SK-N-SH treated with all-trans-retinoic acid at 6 μM for 48 hours (cell line): ENCODE data around the gene MAPK6.
A peak's percentile ranks its signal among the peaks of the same experiment; 100 is the strongest.

Experiments
- ATAC-seq: fragments of 200-7000 bp; cut with Tn5 transposase; 3 replicates; pipeline ENCODE4 v1.9.1; 2020; ENCODE audit warnings: mild to moderate bottlenecking, moderate library complexity
- ARNTL ChIP-seq: fragments of 450-650 bp; formaldehyde crosslinking; IDR thresholded peaks from 2 replicates; pipeline ENCODE4 v1.5.0; 2020; ENCODE audit warnings: low read depth, mild to moderate bottlenecking, moderate library complexity, borderline replicate concordance
- CREB5 ChIP-seq: fragments of 250-450 bp; sonication (Bioruptor Pico); IDR thresholded peaks from 2 replicates; pipeline ENCODE4 v1.5.1; 2020; ENCODE audit warnings: low read depth, mild to moderate bottlenecking, moderate library complexity
- ESRRG ChIP-seq: fragments of 250-450 bp; sonication (Bioruptor Pico); IDR thresholded peaks from 2 replicates; pipeline ENCODE4 v1.6.1; 2021; ENCODE audit warnings: mild to moderate bottlenecking
- GLIS3 ChIP-seq: fragments of 250-450 bp; sonication (Bioruptor Pico); IDR thresholded peaks from 2 replicates; pipeline ENCODE4 v1.5.0; 2020; ENCODE audit warnings: mild to moderate bottlenecking, moderate library complexity
- ISL1 ChIP-seq: fragments of 250-450 bp; sonication (Bioruptor Pico); IDR thresholded peaks from 2 replicates; pipeline ENCODE4 v2.1.2; 2022; ENCODE audit warnings: mild to moderate bottlenecking, moderate library complexity
- OSR1 ChIP-seq: fragments of 250-450 bp; sonication (Bioruptor Pico); IDR thresholded peaks from 2 replicates; pipeline ENCODE4 v1.8.0; 2022; ENCODE audit warnings: moderate library complexity, mild to moderate bottlenecking, inconsistent platforms
- POU6F1 ChIP-seq: fragments of 250-450 bp; sonication (Bioruptor Pico); IDR thresholded peaks from 2 replicates; pipeline ENCODE4 v1.8.0; 2021; ENCODE audit warnings: low read depth, mild to moderate bottlenecking, moderate library complexity, borderline replicate concordance
- PPARA ChIP-seq: fragments of 250-450 bp; sonication (Bioruptor Pico); IDR thresholded peaks from 2 replicates; pipeline ENCODE4 v1.5.0; 2020; ENCODE audit warnings: mild to moderate bottlenecking, borderline replicate concordance
- RARB ChIP-seq: fragments of 250-450 bp; sonication (Bioruptor Pico); IDR thresholded peaks from 2 replicates; pipeline ENCODE4 v1.8.0; 2021; ENCODE audit warnings: mild to moderate bottlenecking, moderate library complexity
- SNAI2 ChIP-seq: fragments of 250-450 bp; sonication (Bioruptor Pico); IDR thresholded peaks from 2 replicates; pipeline ENCODE4 v1.5.0; 2020; ENCODE audit warnings: mild to moderate bottlenecking, moderate library complexity
- TCF4 ChIP-seq: fragments of 250-450 bp; sonication (Bioruptor Pico); IDR thresholded peaks from 2 replicates; pipeline ENCODE4 v1.8.0; 2021; ENCODE audit warnings: mild to moderate bottlenecking, moderate library complexity, borderline replicate concordance
- TOX ChIP-seq: fragments of 250-450 bp; sonication (Bioruptor Pico); IDR thresholded peaks from 2 replicates; pipeline ENCODE4 v1.8.0; 2021; ENCODE audit warnings: mild to moderate bottlenecking, moderate library complexity, borderline replicate concordance
- ZC3H10 ChIP-seq: fragments of 250-450 bp; sonication (Bioruptor Pico); IDR thresholded peaks from 2 replicates; pipeline ENCODE4 v1.5.1; 2021; ENCODE audit warnings: mild to moderate bottlenecking, moderate library complexity
- ZFP3 ChIP-seq: fragments of 250-450 bp; sonication (Bioruptor Pico); IDR thresholded peaks from 2 replicates; pipeline ENCODE4 v1.5.0; 2020; ENCODE audit warnings: mild to moderate bottlenecking, moderate library complexity
- ZFP30 ChIP-seq: fragments of 450-650 bp; formaldehyde crosslinking; IDR thresholded peaks from 2 replicates; pipeline ENCODE4 v1.5.0; 2022; ENCODE audit warnings: mild to moderate bottlenecking, moderate library complexity
- ZNF565 ChIP-seq: fragments of 450-650 bp; formaldehyde crosslinking; conservative IDR thresholded peaks from 2 replicates; pipeline ENCODE4 v1.5.0; 2020; ENCODE audit warnings: low read depth, mild to moderate bottlenecking, moderate library complexity
- ZNF70 ChIP-seq: fragments of 450-650 bp; formaldehyde crosslinking; IDR thresholded peaks from 2 replicates; pipeline ENCODE4 v1.5.0; 2020; ENCODE audit warnings: mild to moderate bottlenecking, moderate library complexity
- ZNF8 ChIP-seq: fragments of 450-650 bp; formaldehyde crosslinking; IDR thresholded peaks from 2 replicates; pipeline ENCODE4 v1.5.0; 2020; ENCODE audit warnings: mild to moderate bottlenecking, moderate library complexity
- TF ChIP-seq, protein P1 (sequence below): fragments of 250-450 bp; sonication (Bioruptor Pico); IDR thresholded peaks from 2 replicates; pipeline ENCODE4 v1.5.1; 2021; ENCODE audit warnings: mild to moderate bottlenecking, moderate library complexity
- TF ChIP-seq, protein P2 (sequence below): fragments of 250-450 bp; sonication (Bioruptor Pico); IDR thresholded peaks from 2 replicates; pipeline ENCODE4 v1.5.0; 2020; ENCODE audit warnings: mild to moderate bottlenecking, moderate library complexity

MAPK6 gene

DNA sequence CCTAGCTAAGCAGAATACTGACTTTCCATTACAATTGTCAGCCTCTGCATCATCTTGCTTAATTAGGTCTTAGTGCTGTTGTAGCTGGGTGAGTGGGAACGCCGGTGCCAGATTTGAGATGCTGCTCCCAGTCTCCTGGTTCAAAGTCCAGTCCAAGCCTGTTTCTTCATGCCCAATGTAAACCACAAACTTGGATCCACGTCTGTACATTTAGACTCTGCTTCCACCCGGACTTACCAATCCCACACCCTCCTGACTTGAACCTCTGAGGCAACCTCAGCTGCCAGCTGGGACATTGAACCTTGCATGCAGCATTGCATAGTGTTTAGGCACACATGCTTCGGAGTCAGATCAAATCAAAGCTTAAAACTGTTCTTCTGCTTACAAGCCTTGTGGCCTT lies 50.5 kb downstream of the MAPK6 start:
- peak; percentile 19 for ATAC-seq
- TF ChIP-seq ZNF70 (CRISPR knock-in tag): no peak
- no peak for TF ChIP-seq ARNTL

DNA sequence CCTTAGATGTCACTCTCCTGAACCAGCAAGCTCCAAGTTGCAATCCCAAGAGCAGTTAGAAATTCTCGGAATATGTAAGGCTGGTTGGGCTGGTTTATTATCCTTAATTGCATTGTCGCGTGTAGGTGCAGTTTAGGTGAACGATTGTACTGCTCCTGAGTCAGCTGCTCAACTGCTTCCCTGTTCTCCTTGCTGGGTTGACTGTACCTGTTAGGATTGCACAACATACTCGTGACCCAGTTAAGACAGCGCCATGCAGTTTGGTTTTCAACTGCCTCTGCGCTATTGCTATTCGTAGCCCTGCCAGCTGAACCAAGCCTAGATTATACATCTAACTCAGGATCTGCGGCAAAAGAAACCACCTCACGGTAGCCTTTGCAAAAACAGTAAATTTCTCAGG lies 52.6 kb downstream of the MAPK6 start:
- ATAC-seq: no peak
- no peak for TF ChIP-seq ZNF565
- TF ChIP-seq OSR1 (CRISPR knock-in tag): no peak
- no peak for TF ChIP-seq CREB5 (CRISPR knock-in tag)
- TF ChIP-seq ESRRG (CRISPR knock-in tag): no peak
- no peak for TF ChIP-seq ZFP30 (CRISPR knock-in tag)
- no peak for TF ChIP-seq ZNF70 (CRISPR knock-in tag)
- TF ChIP-seq ZC3H10 (CRISPR knock-in tag): no peak
- TF ChIP-seq, all 23 proteins: peak for 0

- peak; percentile 85 for ATAC-seq
- TF ChIP-seq TOX (CRISPR knock-in tag): no peak
- TF ChIP-seq ISL1 (CRISPR knock-in tag): peak; percentile 36
- TF ChIP-seq, all 23 proteins: peak for 1
Observed at GRCh38 chr15:52076889-52077781, 58.1 kb downstream of the MAPK6 start.

DNA sequence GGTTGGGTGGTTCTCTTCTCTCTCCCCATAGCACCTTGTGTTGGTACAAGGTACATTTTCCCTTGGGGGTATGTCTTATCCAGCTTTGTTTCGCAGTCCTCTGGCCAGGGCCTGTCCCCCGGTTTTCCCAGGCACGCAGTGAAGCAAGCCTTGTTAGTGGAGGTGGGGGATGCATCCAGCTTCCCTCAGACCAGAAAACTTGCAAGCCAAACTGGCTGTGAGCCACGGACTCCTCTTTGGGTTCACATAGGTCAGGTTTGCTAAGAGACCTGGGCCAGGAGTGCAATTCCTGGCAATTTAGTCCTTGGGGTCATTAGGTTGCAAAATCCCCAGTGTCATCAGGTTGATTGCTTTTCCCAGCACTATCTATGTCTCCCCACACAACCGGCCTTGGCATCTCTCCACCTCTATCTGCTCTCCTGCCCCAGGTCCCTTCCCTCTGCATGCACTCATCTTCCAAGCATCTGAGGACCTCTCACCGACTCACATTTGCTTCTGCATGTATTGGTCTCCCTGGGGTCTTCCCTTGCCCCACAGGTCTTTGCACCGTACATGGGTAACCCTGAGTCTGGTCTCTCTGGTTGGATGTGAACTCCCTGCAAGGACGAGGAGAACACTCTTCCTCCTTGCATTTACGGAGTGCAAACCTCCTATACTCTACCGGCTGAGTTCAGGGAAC lies 59.3 kb downstream of the MAPK6 start:
- peak; percentile 6; the same call in 2 of the 3 replicates for ATAC-seq
- TF ChIP-seq, protein P1, sequence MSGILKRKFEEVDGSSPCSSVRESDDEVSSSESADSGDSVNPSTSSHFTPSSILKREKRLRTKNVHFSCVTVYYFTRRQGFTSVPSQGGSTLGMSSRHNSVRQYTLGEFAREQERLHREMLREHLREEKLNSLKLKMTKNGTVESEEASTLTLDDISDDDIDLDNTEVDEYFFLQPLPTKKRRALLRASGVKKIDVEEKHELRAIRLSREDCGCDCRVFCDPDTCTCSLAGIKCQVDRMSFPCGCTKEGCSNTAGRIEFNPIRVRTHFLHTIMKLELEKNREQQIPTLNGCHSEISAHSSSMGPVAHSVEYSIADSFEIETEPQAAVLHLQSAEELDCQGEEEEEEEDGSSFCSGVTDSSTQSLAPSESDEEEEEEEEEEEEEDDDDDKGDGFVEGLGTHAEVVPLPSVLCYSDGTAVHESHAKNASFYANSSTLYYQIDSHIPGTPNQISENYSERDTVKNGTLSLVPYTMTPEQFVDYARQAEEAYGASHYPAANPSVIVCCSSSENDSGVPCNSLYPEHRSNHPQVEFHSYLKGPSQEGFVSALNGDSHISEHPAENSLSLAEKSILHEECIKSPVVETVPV (CRISPR knock-in tag): no peak
- TF ChIP-seq GLIS3 (CRISPR knock-in tag) (no peak), ISL1 (CRISPR knock-in tag) (no peak), CREB5 (CRISPR knock-in tag) (no peak), ZFP3 (CRISPR knock-in tag) (no peak), TCF4 (no peak), ZNF8 (CRISPR knock-in tag) (no peak)

DNA sequence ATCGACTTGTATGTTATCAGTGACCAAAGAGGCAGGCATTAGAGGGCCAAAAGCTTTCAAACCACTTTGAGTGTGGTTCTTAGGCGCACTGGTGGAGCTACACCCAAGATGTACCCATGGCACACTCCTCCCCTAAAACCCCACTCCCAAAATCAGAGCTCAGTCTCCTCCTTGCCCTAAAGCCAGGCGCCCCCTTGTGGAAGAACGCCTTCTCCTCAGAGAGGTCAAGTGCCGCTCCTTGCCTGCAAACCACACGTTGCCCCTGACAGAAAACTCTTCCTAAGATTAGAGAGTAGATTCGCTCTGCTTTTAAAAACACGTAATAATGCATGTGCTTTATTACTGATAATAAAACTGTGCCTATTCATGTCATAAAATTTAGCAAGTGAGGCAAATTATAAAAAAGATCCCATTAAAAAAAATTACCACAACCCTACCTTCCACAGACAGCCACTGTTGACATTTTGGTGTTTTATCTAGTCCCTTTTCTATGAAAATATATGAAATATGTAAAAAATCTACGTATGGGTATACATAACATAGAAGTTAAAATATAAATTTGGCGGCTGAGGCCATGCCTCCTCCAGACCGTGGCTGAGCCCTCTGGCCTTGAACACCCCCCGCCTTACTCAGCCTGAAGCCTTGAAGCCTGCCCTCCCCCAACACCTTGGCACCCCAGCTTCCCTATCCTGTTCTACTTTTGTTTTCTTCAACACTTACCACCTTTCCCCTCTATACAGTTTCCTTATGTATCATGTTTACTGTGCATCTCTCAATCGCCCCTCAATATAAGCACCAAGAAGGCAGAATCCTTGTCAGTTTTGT lies 60.1 kb downstream of the MAPK6 start:
- TF ChIP-seq ZNF8 (CRISPR knock-in tag) (no peak), ARNTL (no peak), RARB (CRISPR knock-in tag) (no peak), OSR1 (CRISPR knock-in tag) (no peak), ZFP3 (CRISPR knock-in tag) (no peak), TCF4 (no peak)
- TF ChIP-seq, all 23 proteins: peak for 0
- ATAC-seq: peak; percentile 76

- no peak for ATAC-seq
- TF ChIP-seq PPARA (CRISPR knock-in tag) (no peak), ZFP30 (CRISPR knock-in tag) (no peak), ZNF8 (CRISPR knock-in tag) (no peak), ZNF70 (CRISPR knock-in tag) (no peak), POU6F1 (CRISPR knock-in tag) (no peak), SNAI2 (CRISPR knock-in tag) (no peak), CREB5 (CRISPR knock-in tag) (no peak)
- TF ChIP-seq, protein P2, sequence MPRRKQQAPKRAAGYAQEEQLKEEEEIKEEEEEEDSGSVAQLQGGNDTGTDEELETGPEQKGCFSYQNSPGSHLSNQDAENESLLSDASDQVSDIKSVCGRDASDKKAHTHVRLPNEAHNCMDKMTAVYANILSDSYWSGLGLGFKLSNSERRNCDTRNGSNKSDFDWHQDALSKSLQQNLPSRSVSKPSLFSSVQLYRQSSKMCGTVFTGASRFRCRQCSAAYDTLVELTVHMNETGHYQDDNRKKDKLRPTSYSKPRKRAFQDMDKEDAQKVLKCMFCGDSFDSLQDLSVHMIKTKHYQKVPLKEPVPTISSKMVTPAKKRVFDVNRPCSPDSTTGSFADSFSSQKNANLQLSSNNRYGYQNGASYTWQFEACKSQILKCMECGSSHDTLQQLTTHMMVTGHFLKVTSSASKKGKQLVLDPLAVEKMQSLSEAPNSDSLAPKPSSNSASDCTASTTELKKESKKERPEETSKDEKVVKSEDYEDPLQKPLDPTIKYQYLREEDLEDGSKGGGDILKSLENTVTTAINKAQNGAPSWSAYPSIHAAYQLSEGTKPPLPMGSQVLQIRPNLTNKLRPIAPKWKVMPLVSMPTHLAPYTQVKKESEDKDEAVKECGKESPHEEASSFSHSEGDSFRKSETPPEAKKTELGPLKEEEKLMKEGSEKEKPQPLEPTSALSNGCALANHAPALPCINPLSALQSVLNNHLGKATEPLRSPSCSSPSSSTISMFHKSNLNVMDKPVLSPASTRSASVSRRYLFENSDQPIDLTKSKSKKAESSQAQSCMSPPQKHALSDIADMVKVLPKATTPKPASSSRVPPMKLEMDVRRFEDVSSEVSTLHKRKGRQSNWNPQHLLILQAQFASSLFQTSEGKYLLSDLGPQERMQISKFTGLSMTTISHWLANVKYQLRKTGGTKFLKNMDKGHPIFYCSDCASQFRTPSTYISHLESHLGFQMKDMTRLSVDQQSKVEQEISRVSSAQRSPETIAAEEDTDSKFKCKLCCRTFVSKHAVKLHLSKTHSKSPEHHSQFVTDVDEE (CRISPR knock-in tag): no peak
Observed at GRCh38 chr15:52080031-52080430, 61.0 kb downstream of the MAPK6 start.
